Right ventricle myocardium inferior (tissue), 1 donor: Measurements from ENCODE around the gene LSP1. TPM values are rescaled to one million over a fixed set of nuclear protein-coding genes. Genes with fewer than 3 reads are reported as not detected.

ENCODE experiments used
- ATAC-seq: fragments of 200-7000 bp; cut with Tn5 transposase; one replicate; pipeline ENCODE4 v1.9.1; 2020; ENCODE audit warnings: mild to moderate bottlenecking, moderate library complexity
- DNase-seq: peaks from one replicate; pipeline ENCODE4 v3.0.0; 2021; ENCODE audit errors: missing footprints
- intact Hi-C: fragments of 100-400 bp; cut with DNase I; formaldehyde crosslinking; loops from one replicate; pipeline ENCODE4 v1.11.0; 2022
- total RNA-seq: library from RNA; stranded (reverse); fragmentation: NEBNext Ultra II Directional; extraction: Animal tissue kit (Norgen Biotek cat#: 25700); gene quantifications from one replicate; pipeline ENCODE4 v1.2.1, GENCODE V29; 2021
- donor health status: DM: no; HTN: yes; CAD: no; lungs with severe emphysema.

Gene LSP1
- total RNA-seq, 1 donor from 2014 or later, result 22.5 TPM

DNA sequence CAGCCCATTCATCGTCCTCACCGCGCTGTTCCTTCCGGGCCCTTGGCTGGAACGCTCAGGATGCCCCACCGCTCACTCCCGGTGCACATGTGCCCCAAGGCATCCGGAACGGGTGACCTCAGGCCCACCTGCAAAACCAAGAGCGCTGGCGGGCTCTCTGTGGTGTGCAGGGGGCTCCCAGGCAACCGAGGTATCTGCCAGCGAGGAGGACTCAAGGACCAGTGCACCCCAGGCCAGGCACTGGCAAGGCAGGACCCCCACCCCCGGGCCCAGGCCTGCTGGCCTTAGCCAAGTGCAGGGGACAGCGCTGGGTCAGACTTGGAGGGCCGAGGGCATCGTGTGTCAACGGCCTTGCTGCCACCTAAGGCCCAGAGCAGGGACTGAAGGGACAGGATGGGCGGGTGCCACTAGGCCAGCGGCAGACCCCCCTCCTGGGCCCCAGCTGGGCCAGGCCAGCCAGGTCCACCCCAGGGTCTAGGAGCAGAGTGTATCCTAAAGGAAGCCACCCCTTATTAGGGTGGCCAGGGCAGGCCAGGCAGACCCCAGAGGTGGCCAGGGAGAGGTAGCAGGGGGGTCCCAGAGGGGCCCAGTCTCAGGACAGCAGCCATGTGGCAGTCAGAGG lies 75.1 kb downstream of the LSP1 start:
- peak; percentile 48 for DNase-seq
- intact Hi-C loops, result no loop called here
- no peak for ATAC-seq

DNA sequence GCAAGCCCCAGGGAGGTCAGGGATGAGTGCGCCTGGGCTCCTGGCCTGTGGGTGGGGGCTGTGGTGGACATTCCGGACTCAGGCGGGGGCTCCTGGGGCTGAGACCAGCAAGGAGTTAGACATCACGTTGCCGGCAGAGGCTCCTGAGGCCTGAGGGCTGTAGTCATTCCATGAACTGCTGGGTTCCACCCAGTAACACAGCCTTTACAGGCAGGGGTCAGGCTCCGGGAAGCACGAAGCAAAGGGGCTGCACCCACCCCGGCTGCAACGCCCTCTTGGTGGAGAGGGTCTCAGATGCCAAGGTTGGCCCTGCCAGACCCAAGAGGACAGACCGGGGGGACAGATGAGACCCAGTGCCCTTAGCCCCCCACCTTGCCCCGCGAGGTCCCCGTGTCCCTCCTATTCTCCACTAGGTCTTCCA lies 75.6 kb downstream of the LSP1 start:
- intact Hi-C loops, result no loop called here
- ATAC-seq (no peak), DNase-seq (peak; percentile 63)

DNA sequence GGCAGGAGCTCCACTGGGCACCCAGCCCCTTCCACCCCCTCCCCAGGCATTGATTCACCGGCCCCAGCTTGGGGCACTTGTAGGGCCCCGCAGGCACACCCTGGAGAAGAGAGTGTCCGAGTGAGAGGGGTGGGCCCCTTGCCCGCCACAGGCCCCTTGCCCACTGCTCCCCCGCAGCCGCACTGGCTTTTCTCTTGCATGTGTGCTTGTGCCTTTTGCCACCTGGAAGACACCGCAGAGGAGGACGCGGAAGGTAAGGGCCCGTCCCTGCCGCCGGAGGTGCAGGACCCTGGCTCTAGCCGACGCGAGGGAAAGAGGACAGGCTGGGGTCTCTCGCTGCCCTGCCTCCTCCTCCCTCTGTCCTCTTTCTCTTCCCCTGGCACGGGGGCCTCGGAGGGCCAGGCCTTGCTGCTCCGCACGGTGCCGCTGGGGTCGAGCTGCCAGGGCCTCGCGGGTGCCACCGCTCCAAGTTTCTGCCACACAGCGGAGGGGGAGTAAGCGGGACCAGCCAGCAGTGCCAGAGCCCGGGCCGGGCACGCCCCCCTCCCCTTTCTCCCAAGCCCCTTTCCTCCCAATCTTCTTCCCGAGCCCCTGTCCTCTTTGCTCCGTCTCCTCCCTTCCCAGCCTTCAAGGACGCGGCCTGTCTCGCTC lies 76.1 kb downstream of the LSP1 start:
- no peak for ATAC-seq
- intact Hi-C loops, result no loop called here
- DNase-seq, result peak; percentile 53

DNA sequence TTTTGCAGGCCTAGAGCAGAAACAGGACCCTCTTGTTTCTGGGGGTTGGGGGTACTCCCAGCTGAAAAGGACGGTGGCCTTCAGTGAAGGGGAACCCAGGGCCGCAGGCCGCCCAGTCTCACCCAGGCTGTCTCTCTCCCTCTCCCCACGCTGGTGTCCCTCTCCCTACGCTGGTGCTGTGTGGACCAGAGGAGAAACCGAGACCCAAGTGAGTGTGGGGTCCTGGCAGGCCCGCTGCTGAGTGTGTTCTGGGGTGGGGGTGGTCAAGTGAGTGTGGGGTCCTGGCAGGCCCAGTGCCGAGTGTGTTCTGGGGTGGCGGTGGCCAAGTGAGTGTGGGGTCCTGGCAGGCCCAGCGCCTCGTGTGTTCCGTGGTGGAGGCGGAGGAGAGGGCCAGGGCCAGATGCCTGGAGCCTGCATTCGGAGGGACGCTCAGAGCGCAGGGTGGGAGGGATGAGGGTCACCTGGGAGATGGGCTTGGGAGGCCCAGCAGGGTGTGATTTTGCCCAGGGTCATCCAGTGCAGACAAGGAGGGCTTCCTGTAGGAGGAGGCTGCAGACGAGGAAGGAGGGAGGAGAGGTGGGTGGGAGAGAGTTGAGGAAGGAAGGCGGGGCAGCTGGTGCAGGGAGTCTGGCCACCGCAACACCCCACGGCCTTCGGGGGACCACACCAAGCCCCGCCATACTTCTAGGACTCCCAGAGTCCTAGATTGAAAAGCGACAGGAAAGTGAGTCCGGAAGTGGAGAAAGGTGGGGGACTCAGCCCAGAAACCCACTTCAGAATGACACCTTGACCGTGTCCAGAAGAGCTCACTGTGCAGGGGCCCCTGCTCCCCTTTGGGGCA lies 77.0 kb downstream of the LSP1 start:
- intact Hi-C loops, result no loop called here
- ATAC-seq (no peak), DNase-seq (peak; percentile 11)

DNA sequence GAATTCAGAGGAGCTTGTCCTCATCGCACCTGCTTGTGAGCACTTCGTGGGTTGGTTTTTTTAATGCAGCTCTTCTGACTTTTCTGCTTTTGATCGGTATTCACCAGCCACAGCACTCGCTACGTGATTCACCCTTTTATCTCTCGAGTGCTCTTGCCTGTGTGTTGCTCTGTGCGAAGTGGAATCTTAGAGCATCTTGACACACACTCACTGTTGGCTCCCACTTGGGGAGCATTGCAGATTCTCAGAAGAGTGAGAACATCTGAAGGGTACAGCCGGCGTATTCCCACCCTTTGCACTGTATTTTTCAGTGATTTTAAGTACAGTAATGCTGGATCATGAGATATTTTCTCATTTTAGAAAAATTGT lies 77.6 kb downstream of the LSP1 start:
- intact Hi-C loops, result no loop called here
- no peak for ATAC-seq

DNA sequence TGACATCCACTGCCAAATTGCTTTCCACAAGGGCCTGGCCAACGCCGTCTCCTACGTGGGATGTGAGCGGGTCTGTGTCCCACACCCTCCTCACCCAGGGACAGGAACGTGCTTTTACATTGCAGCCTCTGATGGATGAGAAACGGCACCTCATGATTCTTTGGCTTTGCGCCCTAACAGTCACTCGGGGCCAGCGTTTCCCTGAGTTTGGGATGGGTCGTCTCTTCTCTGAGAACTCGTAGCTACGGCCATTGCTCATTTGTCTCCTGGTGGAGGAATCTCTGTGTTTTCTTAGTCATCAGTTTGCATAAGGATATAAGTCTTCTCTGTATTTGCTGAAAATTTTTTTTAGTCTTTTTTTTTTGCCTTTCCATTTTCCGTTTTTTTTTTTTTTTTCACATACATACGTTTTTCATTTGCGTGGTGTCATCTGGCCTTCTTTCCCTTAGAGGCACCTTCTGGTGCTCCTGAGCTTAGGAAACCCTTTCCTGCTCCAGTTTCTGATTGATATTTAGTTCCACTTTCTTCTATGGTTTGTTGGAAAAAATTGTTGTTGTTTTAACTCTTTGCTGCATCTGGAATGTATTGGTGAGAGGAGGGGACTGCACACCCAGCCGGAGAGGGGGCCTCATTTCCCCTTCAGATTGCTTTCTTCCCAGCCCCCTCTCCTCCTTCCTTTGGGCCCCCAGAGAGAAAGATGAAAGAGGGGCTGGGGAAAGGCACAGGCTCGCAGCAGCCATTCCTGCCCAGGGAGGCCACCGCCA lies 78.6 kb downstream of the LSP1 start:
- intact Hi-C loops, result loop anchor here (1.0 kb wide), 1 partner anchor 22 kb away; no protein-coding TSS in a partner anchor
- ATAC-seq (peak; percentile 24), DNase-seq (peak; percentile 63)

More for the DNA sequence above, 77.6 kb downstream of the LSP1 start:
- no peak for DNase-seq

DNA sequence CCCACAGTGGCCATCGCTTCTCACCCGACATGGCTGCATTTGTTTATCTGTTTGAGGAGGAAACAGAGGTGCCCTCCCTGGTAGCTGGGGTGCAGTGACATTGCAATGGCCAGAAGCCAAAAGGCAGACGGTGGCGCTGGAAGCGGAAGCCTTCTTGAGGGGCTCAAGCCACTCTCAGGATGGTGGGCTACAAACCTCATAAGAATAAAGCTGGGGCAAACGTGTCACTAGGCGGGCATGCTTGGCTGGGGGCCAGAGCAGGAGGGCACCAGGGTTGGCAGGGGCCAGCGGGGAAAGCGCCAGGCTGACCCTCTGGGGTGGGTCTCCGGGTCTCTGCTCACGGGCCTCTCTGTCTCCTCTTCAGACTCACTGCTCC lies 79.2 kb downstream of the LSP1 start:
- ATAC-seq (no peak), DNase-seq (peak; percentile 30)
- intact Hi-C loops, result no loop called here

DNA sequence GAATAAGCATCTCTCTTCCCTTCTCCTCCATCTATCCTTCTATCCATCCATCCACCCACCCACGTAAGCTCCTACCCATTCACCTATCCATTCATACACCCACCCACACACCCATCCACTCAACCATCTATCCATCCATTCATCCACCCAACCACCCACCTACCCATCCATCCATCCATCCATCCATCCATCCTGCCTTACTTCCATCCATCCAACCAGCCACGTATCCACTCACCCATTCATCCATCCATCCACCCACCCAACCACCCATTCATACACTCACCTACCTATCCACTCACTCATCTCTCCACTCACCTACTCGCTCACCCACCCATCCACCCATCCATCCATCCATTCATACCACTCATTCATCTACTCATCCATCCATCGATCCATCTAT lies 79.8 kb downstream of the LSP1 start:
- ATAC-seq, result no peak
- intact Hi-C loops, result no loop called here

DNA sequence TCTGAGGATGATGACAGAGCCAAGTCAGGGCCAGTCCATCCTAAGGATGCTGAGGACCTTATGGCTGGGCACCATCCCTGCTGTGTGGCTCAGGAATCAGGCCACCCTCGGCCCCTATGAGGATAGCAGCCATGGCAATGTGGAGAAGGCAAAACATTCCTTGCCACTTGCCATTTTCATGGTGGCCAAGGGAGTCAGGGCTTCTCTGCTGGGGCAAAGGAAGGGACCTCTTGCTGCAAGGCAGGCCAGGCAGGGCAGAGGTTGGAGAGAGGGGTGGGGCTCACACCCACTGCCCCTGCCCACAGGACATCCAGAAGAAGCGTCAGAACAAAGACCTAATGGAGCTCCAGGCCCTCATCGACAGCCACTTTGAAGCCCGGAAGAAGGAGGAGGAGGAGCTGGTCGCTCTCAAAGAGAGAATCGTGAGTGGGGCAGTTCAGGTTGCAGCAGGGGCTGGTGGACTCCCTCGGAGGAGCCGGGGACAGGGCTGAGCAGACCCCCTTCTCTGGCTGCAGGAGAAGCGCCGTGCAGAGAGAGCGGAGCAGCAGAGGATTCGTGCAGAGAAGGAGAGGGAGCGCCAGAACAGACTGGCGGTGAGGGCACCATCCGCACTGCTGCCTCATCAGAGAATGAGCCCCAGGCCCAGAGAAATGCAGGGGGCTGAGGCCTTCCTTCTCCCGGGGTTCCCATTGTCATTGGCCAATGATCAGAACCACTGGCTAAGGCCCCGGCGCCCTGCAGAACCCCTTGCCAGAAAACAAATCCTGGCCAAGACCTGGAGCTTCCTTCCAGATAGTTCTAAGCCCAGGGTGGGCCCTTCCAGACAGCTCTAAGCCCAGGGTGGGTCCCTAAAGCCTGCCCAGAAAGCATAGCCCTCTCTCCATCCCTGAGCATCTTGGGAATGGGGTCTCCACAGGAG lies 80.8 kb downstream of the LSP1 start:
- DNase-seq, result peak; percentile 55
- ATAC-seq, result no peak
- intact Hi-C loops, result no loop called here

More for the DNA sequence above, 79.8 kb downstream of the LSP1 start:
- DNase-seq, result no peak

DNA sequence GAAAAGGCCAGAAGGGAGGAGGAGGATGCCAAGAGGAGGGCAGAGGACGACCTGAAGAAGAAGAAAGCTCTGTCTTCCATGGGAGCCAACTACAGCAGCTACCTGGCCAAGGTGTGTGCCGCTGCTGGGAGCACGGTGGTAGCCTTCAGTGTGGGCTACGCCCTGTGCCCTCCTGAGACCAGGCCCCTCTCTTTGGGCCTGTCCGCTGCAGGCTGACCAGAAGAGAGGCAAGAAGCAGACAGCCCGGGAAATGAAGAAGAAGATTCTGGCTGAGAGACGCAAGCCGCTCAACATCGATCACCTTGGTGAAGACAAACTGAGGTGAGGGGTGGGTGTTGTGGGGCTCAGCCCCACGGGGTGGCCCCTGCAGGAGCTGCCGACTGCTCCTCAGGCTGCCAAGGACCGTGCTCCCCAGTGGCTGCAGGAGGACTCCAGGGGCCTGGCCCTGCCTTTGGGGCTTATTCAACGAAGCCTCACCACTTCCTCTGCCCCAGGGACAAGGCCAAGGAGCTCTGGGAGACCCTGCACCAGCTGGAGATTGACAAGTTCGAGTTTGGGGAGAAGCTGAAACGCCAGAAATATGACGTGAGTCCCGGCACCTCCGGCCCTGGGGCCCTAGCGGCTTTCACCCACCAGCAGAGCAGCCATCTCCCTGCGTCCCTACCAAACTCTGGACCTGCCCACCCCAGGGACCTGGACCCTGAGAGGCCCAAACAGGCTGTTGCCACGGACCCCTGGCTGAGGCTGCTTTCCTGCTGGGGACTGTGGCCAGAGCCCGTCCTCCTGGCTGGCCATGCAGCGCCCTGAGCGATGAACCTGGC lies 81.7 kb downstream of the LSP1 start:
- DNase-seq, result peak; percentile 39
- ATAC-seq, result no peak
- intact Hi-C loops, result no loop called here

DNA sequence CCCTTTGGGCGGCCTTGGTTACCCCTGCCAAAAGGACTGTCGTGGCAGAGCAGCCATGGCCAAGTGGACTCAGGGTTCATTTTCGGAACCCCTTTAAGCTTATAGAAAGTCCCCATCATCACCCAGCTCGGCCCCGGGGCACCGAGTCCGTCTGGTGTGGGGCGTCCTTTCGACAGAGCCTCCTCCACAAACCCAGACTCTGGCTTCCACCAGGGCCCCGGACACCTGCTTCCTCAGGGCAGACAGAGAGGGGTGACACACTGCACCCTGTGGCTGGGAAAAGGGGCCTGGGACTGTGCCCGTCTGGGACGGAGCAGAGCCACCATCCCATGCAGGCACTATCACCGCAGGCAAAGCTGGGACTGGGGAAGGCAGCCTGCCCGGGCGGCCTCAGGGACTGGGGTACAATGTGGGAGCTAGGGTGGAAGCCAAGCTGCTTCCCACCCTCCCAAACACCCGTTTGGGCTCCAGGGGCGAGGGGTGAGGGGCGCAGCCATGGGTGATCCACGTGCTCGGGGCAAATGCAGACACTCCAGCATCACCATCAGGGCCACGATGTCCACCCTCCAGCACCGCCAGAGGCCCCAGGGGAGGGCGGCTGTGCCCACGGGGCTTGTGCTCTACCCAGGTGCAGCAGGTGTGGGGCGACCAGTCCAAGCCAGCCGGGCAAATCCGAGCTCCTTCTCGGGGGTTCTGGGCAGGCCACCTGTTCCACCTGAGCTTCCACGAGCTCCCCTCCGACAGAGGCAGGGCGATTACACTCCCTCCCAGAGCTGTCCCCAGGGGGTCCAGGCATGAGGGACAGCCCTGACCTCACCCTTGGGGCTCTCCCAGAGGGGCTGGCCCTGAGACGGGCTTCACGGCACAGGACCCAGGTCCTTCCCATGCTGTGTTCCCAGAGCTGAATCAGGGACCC lies 82.5 kb downstream of the LSP1 start:
- intact Hi-C loops, result no loop called here
- ATAC-seq (no peak), DNase-seq (peak; percentile 55)

DNA sequence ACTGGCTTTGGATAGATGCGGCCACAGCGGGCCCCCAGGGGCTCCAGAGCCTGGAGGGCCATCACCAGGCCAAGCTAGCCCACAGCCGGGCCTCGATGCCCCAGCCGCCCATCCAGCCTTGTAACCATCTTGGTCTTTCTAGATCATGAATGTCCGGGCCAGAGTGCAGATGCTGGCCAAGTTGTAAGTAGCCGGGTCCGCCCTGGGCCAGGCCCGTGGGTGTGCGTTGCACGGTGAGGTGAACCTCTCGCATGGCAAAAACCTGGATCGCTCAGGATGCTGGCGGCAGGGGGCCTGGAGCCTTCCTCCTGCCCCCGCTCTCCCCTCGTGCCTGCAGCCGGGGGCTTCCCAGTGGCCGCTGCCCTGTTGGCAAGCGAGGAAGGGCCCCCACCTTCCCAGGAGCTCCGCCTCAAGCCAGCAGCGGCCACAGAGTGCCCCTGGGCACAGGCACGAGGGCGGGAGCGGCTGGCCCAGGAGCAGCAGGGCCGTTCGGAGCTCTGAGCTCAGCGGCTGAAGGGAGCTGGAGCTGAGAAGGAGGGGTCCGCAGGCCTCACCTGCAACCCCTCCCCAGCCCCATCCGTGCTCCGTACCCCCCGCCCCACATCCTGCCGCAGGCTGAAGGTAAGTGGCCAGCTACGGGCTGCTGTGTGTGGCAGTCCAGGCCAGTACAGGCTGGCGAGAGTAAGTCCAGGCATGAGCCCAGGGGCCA lies 83.3 kb downstream of the LSP1 start:
- ATAC-seq (no peak), DNase-seq (peak; percentile 63)
- intact Hi-C loops, result no loop called here

DNA sequence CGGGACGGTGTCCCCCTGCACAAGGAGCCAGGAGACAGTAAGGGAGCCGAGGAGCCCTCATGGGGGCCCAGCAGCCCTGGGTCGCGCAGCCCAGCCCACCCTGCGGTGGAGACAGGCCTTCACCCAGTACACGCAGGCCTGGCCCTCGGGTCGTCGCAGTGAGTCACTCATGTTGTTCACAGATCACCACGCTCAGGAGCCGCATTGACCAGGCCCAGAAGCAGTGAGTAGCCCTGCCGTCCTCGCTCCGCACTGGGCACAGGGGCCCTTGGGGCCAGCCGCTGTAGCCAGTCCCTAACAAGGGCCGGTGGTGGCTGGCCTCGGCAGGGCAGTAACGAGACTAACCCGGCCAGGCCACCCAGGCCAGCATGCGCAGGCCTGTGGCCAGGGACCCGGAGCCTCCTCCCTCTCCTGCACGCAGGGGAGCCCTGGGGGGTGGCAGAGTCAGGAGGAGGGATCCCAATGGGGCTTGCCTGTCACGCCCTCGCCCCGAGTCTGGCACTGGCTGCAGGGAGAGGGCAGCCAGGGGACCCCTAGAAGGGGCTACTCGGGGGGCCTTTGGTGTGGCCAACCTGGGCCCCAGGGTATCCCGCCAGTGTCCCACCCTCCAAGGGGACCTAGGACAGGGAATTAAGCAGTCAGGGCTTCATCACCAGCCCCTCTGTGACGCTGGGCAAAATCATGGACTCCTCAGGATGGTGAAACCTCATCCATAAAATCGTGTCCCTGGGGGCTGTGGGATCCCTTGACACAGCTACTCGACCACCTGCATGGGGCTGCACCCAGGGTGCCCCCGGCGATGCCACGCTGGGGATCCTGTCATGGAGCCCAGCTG lies 84.1 kb downstream of the LSP1 start:
- intact Hi-C loops, result no loop called here
- ATAC-seq, result no peak
- DNase-seq, result peak; percentile 64

DNA sequence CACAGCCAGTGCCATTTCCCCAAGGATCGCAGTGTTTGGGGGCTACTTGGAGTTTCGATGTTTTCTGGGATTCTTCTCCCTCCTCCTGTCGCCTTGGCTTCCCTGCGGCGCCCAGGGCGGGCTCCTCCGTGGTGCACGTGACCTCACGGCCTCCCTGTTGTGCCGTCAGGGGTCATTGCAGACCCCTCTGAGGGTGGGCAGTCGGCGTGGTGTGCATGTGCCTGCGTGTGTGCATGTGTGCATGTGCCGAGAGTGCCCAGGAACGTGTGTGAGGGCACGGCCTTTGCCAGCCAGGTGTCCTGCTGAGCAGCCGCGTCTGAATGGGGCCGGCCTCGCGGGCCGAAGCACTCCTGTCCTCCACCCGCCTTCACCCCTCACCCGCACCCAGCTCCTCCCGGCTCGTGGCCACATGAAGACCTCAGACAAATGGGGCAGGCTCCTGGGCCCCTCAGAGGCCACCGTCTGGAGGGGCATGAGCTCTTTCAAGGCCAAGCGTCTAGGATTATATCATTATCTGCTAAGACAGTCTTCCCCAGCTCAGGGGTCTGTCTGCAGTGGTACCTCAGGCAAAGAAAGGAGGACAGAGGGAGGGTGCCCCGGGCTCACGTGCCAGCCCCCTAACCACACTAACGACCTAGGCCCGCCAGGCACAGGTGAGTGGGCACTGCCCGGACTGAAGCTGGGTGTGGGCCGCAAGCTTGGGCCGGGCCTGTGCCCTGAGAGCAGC lies 84.9 kb downstream of the LSP1 start:
- intact Hi-C loops, result no loop called here
- no peak for ATAC-seq
- DNase-seq, result peak; percentile 66
